SU-DHL-6 (cell line): ENCODE measurements around the gene PPP3CA.

Experiments used
- H2AFZ ChIP-seq: fragments of 200-600 bp; sonication (generic); 2 replicates; pipeline ENCODE4 v1.6.1; 2014; ENCODE audit warnings: low read depth, mild to moderate bottlenecking, moderate library complexity, mixed read lengths, antibody characterized with exemption, low read length; ENCODE audit not compliant: severe bottlenecking
- H3F3A ChIP-seq: fragments of 200-600 bp; shearing (Covaris generic); 2 replicates; pipeline ENCODE4 v1.6.0; 2016; ENCODE audit warnings: antibody characterized with exemption, mild to moderate bottlenecking; ENCODE audit not compliant: insufficient read depth
- H3K27ac ChIP-seq: fragments of 200-600 bp; sonication (generic); 2 replicates; pipeline ENCODE4 v1.5.1; 2016; ENCODE audit warnings: low read depth, mild to moderate bottlenecking, low read length, moderate library complexity, mixed read lengths
- H3K27me3 ChIP-seq: fragments of 200-600 bp; sonication (generic), shearing (Covaris generic); 2 replicates; pipeline ENCODE4 v1.6.0; 2014; ENCODE audit warnings: mild to moderate bottlenecking, low read length
- H3K36me3 ChIP-seq: fragments of 200-600 bp; sonication (generic); 2 replicates; pipeline ENCODE4 v1.6.1; 2014; ENCODE audit warnings: mild to moderate bottlenecking, low read length, mixed read lengths
- H3K4me2 ChIP-seq: fragments of 300-600, 200-600 bp; shearing (Covaris generic), sonication (generic); 2 replicates; pipeline ENCODE4 v1.6.0; 2014; ENCODE audit warnings: low read length, low read depth, mild to moderate bottlenecking; ENCODE audit not compliant: poor library complexity, severe bottlenecking
- H3K4me3 ChIP-seq: fragments of 200-600 bp; sonication (generic); 2 replicates; pipeline ENCODE4 v1.5.1; 2014; ENCODE audit warnings: antibody characterized with exemption, low read length, mild to moderate bottlenecking, mixed read lengths; ENCODE audit not compliant: insufficient read depth, poor library complexity, severe bottlenecking
- H3K79me2 ChIP-seq: fragments of 200-600 bp; sonication (generic); 2 replicates; pipeline ENCODE4 v1.6.1; 2014; ENCODE audit warnings: mild to moderate bottlenecking, low read length, moderate library complexity; ENCODE audit not compliant: insufficient read depth
- H3K9ac ChIP-seq: fragments of 200-600 bp; sonication (generic); 2 replicates; pipeline ENCODE4 v1.7.0; 2014; ENCODE audit warnings: mild to moderate bottlenecking, low read length
- H3K9me2 ChIP-seq: fragments of 200-600 bp; sonication (generic); replicated peaks from 2 replicates; pipeline ENCODE4 v1.6.1; 2014; ENCODE audit warnings: low read length; ENCODE audit not compliant: insufficient read depth
- H3K9me3 ChIP-seq: fragments of 200-600 bp; sonication (generic); 2 replicates; pipeline ENCODE4 v1.6.1; 2014; ENCODE audit warnings: low read length, mixed read lengths; ENCODE audit not compliant: insufficient read depth
- H4K20me1 ChIP-seq: fragments of 200-600 bp; sonication (generic); 2 replicates; pipeline ENCODE4 v1.6.1; 2014; ENCODE audit warnings: low read depth, mild to moderate bottlenecking, antibody characterized with exemption, low read length, moderate library complexity, mixed read lengths
- EZH2phosphoT487 ChIP-seq: fragments of 200-600 bp; sonication (generic), shearing (Covaris generic); conservative IDR thresholded peaks from 2 replicates; pipeline ENCODE4 v1.6.1; 2018; ENCODE audit warnings: mild to moderate bottlenecking, antibody characterized with exemption, low read length, moderate library complexity, mixed read lengths
- TF ChIP-seq, protein P1 (sequence below): fragments of 200-600 bp; sonication (generic); IDR thresholded peaks from one replicate; pipeline ENCODE4 v1.5.1; 2017; ENCODE audit warnings: antibody characterized with exemption, mild to moderate bottlenecking, low read length, moderate library complexity; ENCODE audit not compliant: insufficient read depth, poor library complexity, severe bottlenecking

The PPP3CA gene

DNA sequence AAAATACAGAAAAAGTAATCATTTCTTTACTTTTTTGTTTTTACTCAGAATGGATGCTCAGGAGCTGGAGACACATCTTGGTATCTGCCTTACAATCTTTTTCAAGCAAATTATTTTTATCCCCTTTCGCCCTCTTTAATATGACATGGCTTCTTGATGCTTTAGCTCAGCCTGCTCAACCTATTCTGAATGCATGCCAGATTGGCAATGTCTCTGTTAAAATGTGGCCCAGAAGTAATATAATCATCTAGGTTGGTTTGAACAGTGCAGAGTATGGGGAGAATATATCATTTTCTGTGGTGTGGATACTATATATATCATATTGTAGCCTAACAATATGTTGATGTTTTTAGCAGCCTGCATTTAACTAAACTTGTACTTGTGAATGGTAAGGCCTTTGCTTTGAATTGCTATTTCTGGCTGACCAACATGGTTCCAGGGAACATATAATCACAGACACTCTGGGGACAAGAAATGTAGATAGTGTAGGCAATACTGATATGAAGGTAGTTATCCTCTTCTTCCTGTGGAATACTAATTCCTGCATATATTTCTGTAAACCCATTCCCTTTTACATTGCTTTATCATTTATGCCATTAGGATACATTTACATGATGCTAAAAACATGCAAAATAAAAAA is 282.7 kb downstream of the PPP3CA start:
- Histone ChIP-seq H3K9me3 (no peaks in the 10 kb centered on the region), H3F3A (no peaks in the 10 kb centered on the region), H3K9me2 (no peaks in the 10 kb centered on the region), H3K79me2 (no peaks in the 10 kb centered on the region), H3K9ac (no peak overlapping the region), H2AFZ (no peak overlapping the region), H3K27me3 (no peaks in the 10 kb centered on the region), H3K36me3 (no peaks in the 10 kb centered on the region), H3K27ac (no peak overlapping the region), H3K4me3 (no peak overlapping the region), H3K4me2 (no peak overlapping the region), H4K20me1 (no peaks in the 10 kb centered on the region)
- TF ChIP-seq, protein P1, sequence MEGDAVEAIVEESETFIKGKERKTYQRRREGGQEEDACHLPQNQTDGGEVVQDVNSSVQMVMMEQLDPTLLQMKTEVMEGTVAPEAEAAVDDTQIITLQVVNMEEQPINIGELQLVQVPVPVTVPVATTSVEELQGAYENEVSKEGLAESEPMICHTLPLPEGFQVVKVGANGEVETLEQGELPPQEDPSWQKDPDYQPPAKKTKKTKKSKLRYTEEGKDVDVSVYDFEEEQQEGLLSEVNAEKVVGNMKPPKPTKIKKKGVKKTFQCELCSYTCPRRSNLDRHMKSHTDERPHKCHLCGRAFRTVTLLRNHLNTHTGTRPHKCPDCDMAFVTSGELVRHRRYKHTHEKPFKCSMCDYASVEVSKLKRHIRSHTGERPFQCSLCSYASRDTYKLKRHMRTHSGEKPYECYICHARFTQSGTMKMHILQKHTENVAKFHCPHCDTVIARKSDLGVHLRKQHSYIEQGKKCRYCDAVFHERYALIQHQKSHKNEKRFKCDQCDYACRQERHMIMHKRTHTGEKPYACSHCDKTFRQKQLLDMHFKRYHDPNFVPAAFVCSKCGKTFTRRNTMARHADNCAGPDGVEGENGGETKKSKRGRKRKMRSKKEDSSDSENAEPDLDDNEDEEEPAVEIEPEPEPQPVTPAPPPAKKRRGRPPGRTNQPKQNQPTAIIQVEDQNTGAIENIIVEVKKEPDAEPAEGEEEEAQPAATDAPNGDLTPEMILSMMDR, result no peak
- no peak for TF ChIP-seq EZH2phosphoT487

DNA sequence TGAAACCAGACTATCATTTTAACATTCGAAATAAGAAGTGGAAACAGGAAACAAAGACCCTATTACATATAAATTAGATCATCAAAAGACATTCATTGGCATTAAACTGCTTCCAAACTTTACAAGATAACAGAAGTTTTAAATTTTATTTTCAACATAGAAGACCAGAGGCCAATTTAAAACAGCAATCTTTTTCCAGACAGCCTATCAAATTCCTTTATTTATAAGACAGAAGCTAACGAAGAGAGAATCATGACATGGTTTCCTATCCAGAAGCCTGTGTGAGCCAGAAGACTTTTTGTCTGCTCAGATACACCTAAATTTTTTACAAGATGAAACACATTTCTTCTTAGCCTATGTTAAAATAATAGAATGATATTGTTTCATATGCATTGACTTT is 291.9 kb downstream of the PPP3CA start:
- Histone ChIP-seq H3K27me3 (no peaks in the 10 kb centered on the region), H3F3A (no peaks in the 10 kb centered on the region), H3K9me3 (no peaks in the 10 kb centered on the region), H3K4me3 (no peak overlapping the region), H3K9me2 (no peaks in the 10 kb centered on the region), H2AFZ (no peak overlapping the region), H3K36me3 (no peaks in the 10 kb centered on the region), H3K79me2 (no peaks in the 10 kb centered on the region), H3K27ac (no peak overlapping the region), H3K4me2 (no peak overlapping the region), H3K9ac (no peak overlapping the region), H4K20me1 (no peaks in the 10 kb centered on the region)
- TF ChIP-seq, protein P1, result no peak
- TF ChIP-seq EZH2phosphoT487, result no peak

DNA sequence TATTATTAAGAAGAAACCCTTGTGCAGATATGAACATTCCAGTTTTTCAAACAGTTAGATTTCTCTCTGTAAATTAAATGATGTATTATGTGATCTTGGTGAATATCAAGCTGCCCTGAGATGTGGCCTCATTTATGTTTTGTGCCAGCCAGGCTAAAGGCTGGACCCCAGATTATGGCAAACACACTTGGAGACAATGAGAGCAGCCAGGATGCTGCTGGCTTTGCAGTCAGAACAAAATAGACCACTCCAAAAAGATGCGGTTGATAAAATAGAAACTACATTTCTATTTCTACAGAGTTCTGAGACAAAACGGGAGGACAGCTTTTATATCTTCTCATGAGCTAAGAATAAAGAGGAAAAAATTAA is 296.5 kb downstream of the PPP3CA start:
- Histone ChIP-seq H3K27ac (no peak overlapping the region), H3K9me2 (no peaks in the 10 kb centered on the region), H3K4me2 (no peak overlapping the region), H3K9me3 (no peaks in the 10 kb centered on the region), H3F3A (no peaks in the 10 kb centered on the region), H3K79me2 (no peaks in the 10 kb centered on the region), H2AFZ (no peak overlapping the region), H3K27me3 (no peaks in the 10 kb centered on the region), H3K9ac (no peak overlapping the region), H4K20me1 (no peaks in the 10 kb centered on the region), H3K36me3 (no peaks in the 10 kb centered on the region), H3K4me3 (no peak overlapping the region)
- TF ChIP-seq, protein P1, result no peak
- TF ChIP-seq EZH2phosphoT487, result no peak
